IMR-90 (cell line): ENCODE data around the gene MINDY1. TPM values are rescaled to one million over a fixed set of nuclear protein-coding genes. Genes with fewer than 3 reads are reported as not detected.

Experiments
- ATAC-seq: fragments of 200-7000 bp; cut with Tn5 transposase; 2 replicates; pipeline ENCODE4 v1.9.1; 2020; ENCODE audit warnings: low read depth, mild to moderate bottlenecking, moderate library complexity
- BruUV-seq: library from RNA; stranded (reverse); fragments of 400-500 nt; replicated peaks from 2 replicates; lab custom pipeline; 2021; lab: Mats Ljungman, UMichigan
- CTCF ChIA-PET: fragments of 300-600 bp; formaldehyde crosslinking; extraction: SDS; loops from one replicate; lab custom pipeline; 2021; ENCODE audit warnings: antibody characterized with exemption; lab: Yijun Ruan, JAX
- POLR2A ChIA-PET: fragments of 300-600 bp; sonication (Branson Sonifier 250); formaldehyde crosslinking; loops from one replicate; lab custom pipeline; 2022; ENCODE audit warnings: antibody characterized with exemption; ENCODE audit not compliant: unreplicated experiment; lab: Charles Lee
- DNase-seq: peaks from one replicate; pipeline ENCODE4 v3.0.0; 2013
- H2AFZ ChIP-seq: replicated peaks from 2 replicates; pipeline ENCODE3; 2013; ENCODE audit warnings: low read length, mild to moderate bottlenecking; ENCODE audit not compliant: poor library complexity
- H2AK5ac ChIP-seq: 2 replicates; pipeline ENCODE4 v1.6.1; 2013; ENCODE audit warnings: low read depth, low read length, inconsistent platforms
- H2AK9ac ChIP-seq: replicated peaks from 2 replicates; pipeline ENCODE3; 2013; ENCODE audit warnings: mild to moderate bottlenecking, low read depth, low read length, moderate library complexity; ENCODE audit not compliant: poor library complexity
- H2BK120ac ChIP-seq: 2 replicates; pipeline ENCODE4 v1.6.1; 2013; ENCODE audit warnings: low read depth, low read length, inconsistent platforms
- H2BK15ac ChIP-seq: 3 replicates; pipeline ENCODE4 v1.6.1; 2013; ENCODE audit warnings: low read depth, low read length, inconsistent platforms
- H2BK20ac ChIP-seq: 2 replicates; pipeline ENCODE4 v1.6.1; 2013; ENCODE audit warnings: low read depth, mild to moderate bottlenecking, inconsistent platforms, low read length, moderate library complexity
- H2BK5ac ChIP-seq: 2 replicates; pipeline ENCODE4 v1.6.1; 2013; ENCODE audit warnings: mild to moderate bottlenecking, low read depth, low read length, inconsistent platforms; ENCODE audit not compliant: poor library complexity, severe bottlenecking
- H3K14ac ChIP-seq: replicated peaks from 2 replicates; pipeline ENCODE4 v1.6.1; 2013; ENCODE audit warnings: low read depth, low read length, inconsistent platforms
- H3K18ac ChIP-seq: 2 replicates; pipeline ENCODE4 v1.6.1; 2013; ENCODE audit warnings: low read depth, low read length, control low read depth
- H3K23ac ChIP-seq: 2 replicates; pipeline ENCODE4 v1.6.1; 2013; ENCODE audit warnings: low read depth, low read length, inconsistent platforms
- H3K27ac ChIP-seq: 2 replicates; pipeline ENCODE4 v1.5.1; 2013; ENCODE audit warnings: mild to moderate bottlenecking, control low read depth, low read length; ENCODE audit not compliant: insufficient read depth
- H3K27me3 ChIP-seq: 2 replicates; pipeline ENCODE4 v1.6.1; 2013; ENCODE audit warnings: low read length; ENCODE audit not compliant: control insufficient read depth, insufficient read depth
- H3K36me3 ChIP-seq: 2 replicates; pipeline ENCODE4 v1.6.1; 2013; ENCODE audit warnings: low read length, mixed read lengths; ENCODE audit not compliant: control insufficient read depth, insufficient read depth
- H3K4ac ChIP-seq: 2 replicates; pipeline ENCODE4 v1.6.1; 2013; ENCODE audit warnings: low read depth, low read length, inconsistent platforms
- H3K4me1 ChIP-seq: 2 replicates; pipeline ENCODE4 v1.6.1; 2013; ENCODE audit warnings: low read length, mixed read lengths; ENCODE audit not compliant: control insufficient read depth, insufficient read depth
- H3K4me2 ChIP-seq: 2 replicates; pipeline ENCODE4 v1.6.1; 2013; ENCODE audit warnings: low read depth, mild to moderate bottlenecking, control low read depth, low read length, moderate library complexity
- H3K4me3 ChIP-seq: 2 replicates; pipeline ENCODE4 v1.5.1; 2013; ENCODE audit warnings: low read depth, mild to moderate bottlenecking, control low read depth, low read length, moderate library complexity; ENCODE audit not compliant: insufficient read depth
- H3K56ac ChIP-seq: 2 replicates; pipeline ENCODE4 v1.6.1; 2013; ENCODE audit warnings: low read length, inconsistent platforms; ENCODE audit not compliant: insufficient read depth; ENCODE audit errors: extremely low read depth
- H3K79me1 ChIP-seq, 2 experiments: 2 replicates each; pipeline ENCODE4 v1.6.1; 2013; ENCODE audit warnings: low read length in 2 of 2, inconsistent platforms in 1 of 2, low read depth in 1 of 2
- H3K9ac ChIP-seq: 2 replicates; pipeline ENCODE4 v1.6.1; 2013; ENCODE audit warnings: low read depth, low read length, control low read depth
- H3K9me1 ChIP-seq: 2 replicates; pipeline ENCODE4 v1.6.1; 2013; ENCODE audit warnings: low read length, inconsistent platforms; ENCODE audit not compliant: insufficient read depth
- H3K9me3 ChIP-seq: 2 replicates; pipeline ENCODE4 v1.6.1; 2013; ENCODE audit warnings: low read length; ENCODE audit not compliant: control insufficient read depth, insufficient read depth
- H4K20me1 ChIP-seq: 2 replicates; pipeline ENCODE4 v1.6.1; 2013; ENCODE audit warnings: low read length, inconsistent platforms; ENCODE audit not compliant: insufficient read depth
- H4K5ac ChIP-seq: 2 replicates; pipeline ENCODE4 v1.6.1; 2013; ENCODE audit warnings: mild to moderate bottlenecking, low read depth, low read length, control low read depth
- H4K8ac ChIP-seq, 2 experiments: 2 replicates each; pipeline ENCODE4 v1.6.1; 2013; ENCODE audit warnings: low read depth in 2 of 2, low read length in 2 of 2, control low read depth in 1 of 2, inconsistent platforms in 1 of 2
- H4K91ac ChIP-seq: 2 replicates; pipeline ENCODE4 v1.6.1; 2013; ENCODE audit warnings: low read depth, low read length, inconsistent platforms; ENCODE audit not compliant: insufficient read depth
- BHLHE40 ChIP-seq: fragments of 150-350 bp; IDR thresholded peaks from 2 replicates; pipeline ENCODE4 v1.6.1; 2016; ENCODE audit warnings: mild to moderate bottlenecking, low read depth, low read length
- CEBPB ChIP-seq: IDR thresholded peaks from 2 replicates; pipeline ENCODE4 v1.6.1; 2012; ENCODE audit warnings: low read depth, low read length, improper control_type of control experiment
- CHD1 ChIP-seq: IDR thresholded peaks from 2 replicates; pipeline ENCODE4 v1.6.1; 2012; ENCODE audit warnings: low read depth, low read length, improper control_type of control experiment
- CTCF ChIP-seq: conservative IDR thresholded peaks from 2 replicates; pipeline ENCODE4 v1.5.1; 2012; ENCODE audit warnings: mild to moderate bottlenecking, low read depth, low read length, improper control_type of control experiment
- ELK1 ChIP-seq: fragments of 150-350 bp; IDR thresholded peaks from 2 replicates; pipeline ENCODE4 v1.6.1; 2016; ENCODE audit warnings: low read depth, mild to moderate bottlenecking, low read length, moderate library complexity, borderline replicate concordance
- MAFK ChIP-seq: IDR thresholded peaks from 2 replicates; pipeline ENCODE4 v1.6.1; 2012; ENCODE audit warnings: low read depth, low read length, improper control_type of control experiment
- MAZ ChIP-seq: IDR thresholded peaks from 2 replicates; pipeline ENCODE4 v1.6.1; 2012; ENCODE audit warnings: low read depth, mild to moderate bottlenecking, low read length, improper control_type of control experiment, moderate library complexity, borderline replicate concordance
- MXI1 ChIP-seq: IDR thresholded peaks from 2 replicates; pipeline ENCODE4 v1.6.1; 2012; ENCODE audit warnings: low read depth, mild to moderate bottlenecking, low read length, moderate library complexity, borderline replicate concordance
- POLR2A ChIP-seq: IDR thresholded peaks from 2 replicates; pipeline ENCODE4 v1.6.1; 2012; ENCODE audit warnings: mild to moderate bottlenecking, low read depth, low read length
- RCOR1 ChIP-seq: IDR thresholded peaks from 2 replicates; pipeline ENCODE4 v1.6.1; 2012; ENCODE audit warnings: mild to moderate bottlenecking, low read length, improper control_type of control experiment; ENCODE audit not compliant: insufficient replicate concordance
- RFX5 ChIP-seq: IDR thresholded peaks from 2 replicates; pipeline ENCODE4 v1.8.0; 2012; ENCODE audit warnings: low read depth, mild to moderate bottlenecking, low read length, moderate library complexity
- SMC3 ChIP-seq: fragments of 150-350 bp; IDR thresholded peaks from 2 replicates; pipeline ENCODE4 v1.6.1; 2016; ENCODE audit warnings: low read depth, mild to moderate bottlenecking, antibody characterized with exemption, low read length, moderate library complexity
- WGBS, 2 experiments: methylation state at CpG; one replicate each; pipeline versions ENCODE4 v1.1.5 to v1.1.7; 2013; ENCODE audit warnings: missing lambda C conversion rate in 2 of 2; ENCODE audit not compliant: insufficient read length in 1 of 2; ENCODE audit errors: extremely low coverage in 2 of 2; 5-methylcytosine and 5-hydroxymethylcytosine counted together
- dilution Hi-C: fragments of 300-500 bp; cut with HindIII; formaldehyde crosslinking; loops from one replicate; pipeline ENCODE4 v1.14.3; 2018; ENCODE audit warnings: low sequenced_read_pairs; ENCODE audit not compliant: unreplicated experiment
- in situ Hi-C: fragments of 300-500 bp; cut with MboI; formaldehyde crosslinking; loops from 3 replicates; pipeline ENCODE4 v1.14.3; 2019; ENCODE audit warnings: low sequenced_read_pairs, inconsistent platforms, mixed read lengths
- intact Hi-C: fragments of 100-400 bp; cut with micrococcal nuclease; formaldehyde crosslinking; loops from 2 replicates; pipeline ENCODE4 v1.10.0; 2022
- polyA plus RNA-seq, 3 experiments: library from polyadenylated mRNA; depleted of rRNA; stranded (reverse); fragments of >200 nt; gene quantifications; 2 replicates each; pipeline ENCODE4 v1.2.3, GENCODE V29; 2012; ENCODE audit warnings: low replicate concordance in 1 of 3
- total RNA-seq: library from RNA; depleted of rRNA; stranded (reverse); fragments of >200 nt; gene quantifications from 2 replicates; pipeline ENCODE4 v1.2.3, GENCODE V29; 2012

The MINDY1 gene
- total and polyA plus RNA-seq, 2 of the 4 experiments (the other 2 are of a cell fraction): 6.6 to 7.3 TPM

- H3K23ac ChIP-seq: no peak overlapping the region
- H2BK5ac ChIP-seq: no peak overlapping the region
- H3K4me3 ChIP-seq: no peak overlapping the region
- peak; percentile 32 for ATAC-seq
- dilution Hi-C loops: no loop called here
- no TSS peak for BruUV-seq
- H2BK20ac ChIP-seq: peak overlapping the region; percentile 8; the same call in 1 of the 2 replicates
- no peaks in the 10 kb centered on the region; the same call in 1 of the 2 replicates for H3K27me3 ChIP-seq
- in situ Hi-C loops: loop anchor here (10.0 kb wide), 1 partner anchor 55 kb away; the partner anchor contains the start of gene BNIPL
- H3K9me3 ChIP-seq: no peaks in the 10 kb centered on the region
- no peak overlapping the region for H3K14ac ChIP-seq
- intact Hi-C loops: no loop called here
- no peak overlapping the region for H3K56ac ChIP-seq
- peak overlapping the region; percentile 19; the same call in 1 of the 2 replicates for H4K5ac ChIP-seq
- H3K79me1 ChIP-seq: peaks cover 0 to 4% of the 10 kb centered on the region in 2 experiments; a peak in 1 of 4 replicates
- H3K4me2 ChIP-seq: no peak overlapping the region; the same call in 1 of the 2 replicates
- H3K9ac ChIP-seq: no peak overlapping the region
- H3K9me1 ChIP-seq: peaks cover 7% of the 10 kb centered on the region
- 35% methylated on average over 11 of the region's 23 CpGs; no CpG with 5 or more reads in 1 of the 2 experiments for WGBS, 2 experiments
- H3K18ac ChIP-seq: no peak overlapping the region
- H2AFZ ChIP-seq: peak overlapping the region; percentile 90
- 0 out of 2 replicates have a peak overlapping the region, but pooled peaks have one; percentile 50 for H3K4ac ChIP-seq
- no peaks in the 10 kb centered on the region for H3K36me3 ChIP-seq
- H4K91ac ChIP-seq: 0 out of 2 replicates have a peak overlapping the region, but pooled peaks have one; percentile 5
- no peaks in the 10 kb centered on the region for H4K20me1 ChIP-seq
- DNase-seq: peak; percentile 85
- H2BK15ac ChIP-seq: peak overlapping the region; percentile 57; the same call in 1 of the 3 replicates
- ChIA-PET POLR2A (no interaction called here), CTCF (interaction anchor here (0.6 to 2.4 kb wide), 5 partner anchors 13 to 718 kb away, joined by 3 to 10 read pairs (median 3); partner anchors contain the start of genes C1orf56 and MINDY1)
- no peak overlapping the region for H3K27ac ChIP-seq
- peak overlapping the region; percentile 51 for H2AK9ac ChIP-seq
- H2AK5ac ChIP-seq: peak overlapping the region; percentile 20; the same call in 1 of the 2 replicates
- peaks cover 22% of the 10 kb centered on the region for H3K4me1 ChIP-seq
- peak overlapping the region; percentile 21 to 68; a peak in 2 of 4 replicates for H4K8ac ChIP-seq
- H2BK120ac ChIP-seq: no peak overlapping the region; the same call in 1 of the 2 replicates
- TF ChIP-seq MXI1 (no peak), RCOR1 (no peak), SMC3 (peak; percentile 93), RFX5 (no peak), ELK1 (no peak), MAFK (no peak; the same call in 1 of the 2 replicates), MAZ (peak; percentile 64), CTCF (peak; percentile 100; the same call in 1 of the 2 replicates), BHLHE40 (peak; percentile 13; the same call in 1 of the 2 replicates), CHD1 (no peak), POLR2A (no peak), CEBPB (no peak)
Observed at GRCh38 chr1:150979092-150980056, 27.3 kb downstream of the MINDY1 start.
